OCI-LY7 (cell line): Measurements from ENCODE around the gene PPP1R7.

Source experiments
- CTCF ChIP-seq: fragments of 200-600 bp; sonication (generic); conservative IDR thresholded peaks from 2 replicates; pipeline ENCODE4 v1.5.1; 2014; ENCODE audit warnings: mild to moderate bottlenecking, antibody characterized with exemption, low read length, moderate library complexity, mixed read lengths
- EZH2phosphoT487 ChIP-seq: fragments of 200-600 bp; sonication (generic); IDR thresholded peaks from 2 replicates; pipeline ENCODE4 v1.6.1; 2018; ENCODE audit warnings: low read depth, borderline replicate concordance, mild to moderate bottlenecking, mixed run types, antibody characterized with exemption, low read length, moderate library complexity, mixed read lengths

- TF ChIP-seq CTCF (no peak), EZH2phosphoT487 (no peak)
Measured at GRCh38 chr2:241191081-241191480, 40.8 kb downstream of the PPP1R7 start.
